ENCODE results near the gene PRCD. TPM values are rescaled to one million over a fixed set of nuclear protein-coding genes. Genes with fewer than 3 reads are reported as not detected.
A peak's percentile ranks its signal among the peaks of the same experiment; 100 is the strongest.

Gene PRCD
- total and polyA plus RNA-seq, 11 donors, result 1.1 to 7.6 (median 2.7) TPM

- Histone ChIP-seq H3K9me3 (no peaks in the 10 kb centered on the region), H3K4me3 (no peak overlapping the region), H3K27me3 (peaks cover 0 to 2% (median 0%) of the 10 kb centered on the region in 9 donors), H3K4me1 (peaks cover 0 to 28% (median 13%) of the 10 kb centered on the region in 12 donors), H3K27ac (no peak overlapping the region), H3K36me3 (peaks cover 0 to 17% (median 15%) of the 10 kb centered on the region in 9 donors)
- TF ChIP-seq CTCF (IDR thresholded peaks at IDR 0.05) (no peak), POLR2A (IDR thresholded peaks at IDR 0.05) (no peak)
- DNase-seq, result peak in 2 of 5 donors; percentile 44 to 59
- peak; percentile 45 to 72 (median 61) for ATAC-seq
- 30 to 71% (median 65%) methylated on average over 11 to 18 of the region's 18 CpGs for WGBS, 4 donors
- intact Hi-C loops (cut with DNase I), result loop anchor here in 4 of 10 donors (5.0 to 10.0 kb wide), 4 partner anchors 48 to 155 kb away; partner anchors contain the start of genes MXRA7 (in 2 of the 4), JMJD6 (in 1 of the 4) and METTL23 (in 1 of the 4)
Observed at GRCh38 chr17:76569607-76570279, 29.9 kb downstream of the PRCD start.

- TF ChIP-seq POLR2A (IDR thresholded peaks at IDR 0.05), result no peak
- no peak for TF ChIP-seq CTCF (IDR thresholded peaks at IDR 0.05)
Observed at GRCh38 chr17:76570457-76570856, 30.6 kb downstream of the PRCD start.

GRCh38 chr17:76570877-76571471 lies 31.1 kb downstream of the PRCD start:
- H3K9me3 ChIP-seq, result no peaks in the 10 kb centered on the region
- H3K4me1 ChIP-seq, result peaks cover 0 to 28% (median 13%) of the 10 kb centered on the region in 12 donors
- peaks cover 0 to 2% (median 0%) of the 10 kb centered on the region in 9 donors for H3K27me3 ChIP-seq
- H3K27ac ChIP-seq, result no peak overlapping the region
- WGBS, 4 donors, result 93 to 96% (median 95%) methylated on average over 12 to 13 of the region's 13 CpGs
- DNase-seq, result no peak
- TF ChIP-seq POLR2A (IDR thresholded peaks at IDR 0.05) (no peak), CTCF (IDR thresholded peaks at IDR 0.05) (no peak)
- no peak for ATAC-seq
- H3K36me3 ChIP-seq, result peaks cover 0 to 5% (median 4%) of the 10 kb centered on the region in 9 donors
- no peak overlapping the region for H3K4me3 ChIP-seq
- intact Hi-C loops (cut with DNase I), result loop anchor here in 1 of 10 donors (10.0 kb wide), 1 partner anchor 54 kb away; no protein-coding TSS in a partner anchor

More at GRCh38 chr17:76570457-76570856, 30.6 kb downstream of the PRCD start:
- H3K4me1 ChIP-seq, result peaks cover 0 to 28% (median 13%) of the 10 kb centered on the region in 12 donors
- no peaks in the 10 kb centered on the region for H3K9me3 ChIP-seq
- ATAC-seq (no peak), DNase-seq (no peak)
- intact Hi-C loops (cut with DNase I), result loop anchor here in 1 of 10 donors (10.0 kb wide), 1 partner anchor 54 kb away; no protein-coding TSS in a partner anchor
- H3K27ac ChIP-seq, result no peak overlapping the region
- H3K36me3 ChIP-seq, result peaks cover 0 to 10% (median 9%) of the 10 kb centered on the region in 9 donors
- no peak overlapping the region for H3K4me3 ChIP-seq
- 85 to 93% (median 90%) methylated on average over 7 of the region's 7 CpGs for WGBS, 4 donors
- peaks cover 0 to 2% (median 0%) of the 10 kb centered on the region in 9 donors for H3K27me3 ChIP-seq
